Raji (cell line): Measurements from ENCODE around the gene NKX1-1.

ENCODE experiments used
- POLR2A ChIP-seq: IDR thresholded peaks from 2 replicates; pipeline ENCODE4 v1.6.1; 2011; ENCODE audit warnings: low read depth, low read length, control low read depth; ENCODE audit not compliant: insufficient read depth

The NKX1-1 gene

DNA sequence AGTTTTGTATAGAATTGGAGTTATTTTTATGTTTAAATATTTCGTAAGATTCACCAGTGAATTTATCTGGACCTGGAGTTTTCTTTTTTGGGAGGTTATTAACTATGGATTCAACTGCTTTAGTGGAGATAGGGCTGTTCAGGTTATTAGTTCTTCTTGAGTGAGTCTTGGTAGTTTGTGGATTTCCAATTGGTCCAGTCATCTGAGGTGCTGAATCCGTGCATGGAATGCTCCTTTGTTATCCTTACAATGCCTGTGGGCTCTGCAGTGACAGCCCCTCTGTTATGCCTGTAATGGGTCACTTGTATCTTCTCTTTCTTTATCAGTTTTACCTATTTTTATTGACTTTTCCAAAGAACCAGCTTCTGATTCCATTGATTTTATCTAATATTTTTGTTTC, 15.4 kb upstream of the NKX1-1 start:
- no peak for TF ChIP-seq POLR2A

DNA sequence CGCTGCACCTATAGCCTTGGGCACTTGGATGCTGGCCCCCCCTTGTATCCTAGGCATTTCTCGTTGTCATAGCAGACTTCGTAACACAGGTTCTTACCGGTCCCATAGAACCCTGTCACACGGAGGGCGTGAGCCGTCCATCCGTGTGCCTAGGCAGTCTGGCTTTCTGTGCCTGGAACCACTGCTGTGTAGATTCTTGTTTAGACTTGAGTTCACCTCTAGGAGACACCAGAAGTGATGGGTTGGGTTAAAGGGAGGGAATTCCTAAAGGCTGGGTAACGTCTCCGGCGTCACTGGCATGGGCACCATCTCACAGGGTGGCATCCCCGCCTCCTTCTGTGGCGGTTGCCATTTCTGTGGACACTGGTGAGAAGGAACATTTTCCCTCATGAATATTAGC, 13.5 kb upstream of the NKX1-1 start:
- TF ChIP-seq POLR2A: no peak

GRCh38 chr4:1418494-1419285, 12.4 kb upstream of the NKX1-1 start:
- TF ChIP-seq POLR2A: no peak

DNA sequence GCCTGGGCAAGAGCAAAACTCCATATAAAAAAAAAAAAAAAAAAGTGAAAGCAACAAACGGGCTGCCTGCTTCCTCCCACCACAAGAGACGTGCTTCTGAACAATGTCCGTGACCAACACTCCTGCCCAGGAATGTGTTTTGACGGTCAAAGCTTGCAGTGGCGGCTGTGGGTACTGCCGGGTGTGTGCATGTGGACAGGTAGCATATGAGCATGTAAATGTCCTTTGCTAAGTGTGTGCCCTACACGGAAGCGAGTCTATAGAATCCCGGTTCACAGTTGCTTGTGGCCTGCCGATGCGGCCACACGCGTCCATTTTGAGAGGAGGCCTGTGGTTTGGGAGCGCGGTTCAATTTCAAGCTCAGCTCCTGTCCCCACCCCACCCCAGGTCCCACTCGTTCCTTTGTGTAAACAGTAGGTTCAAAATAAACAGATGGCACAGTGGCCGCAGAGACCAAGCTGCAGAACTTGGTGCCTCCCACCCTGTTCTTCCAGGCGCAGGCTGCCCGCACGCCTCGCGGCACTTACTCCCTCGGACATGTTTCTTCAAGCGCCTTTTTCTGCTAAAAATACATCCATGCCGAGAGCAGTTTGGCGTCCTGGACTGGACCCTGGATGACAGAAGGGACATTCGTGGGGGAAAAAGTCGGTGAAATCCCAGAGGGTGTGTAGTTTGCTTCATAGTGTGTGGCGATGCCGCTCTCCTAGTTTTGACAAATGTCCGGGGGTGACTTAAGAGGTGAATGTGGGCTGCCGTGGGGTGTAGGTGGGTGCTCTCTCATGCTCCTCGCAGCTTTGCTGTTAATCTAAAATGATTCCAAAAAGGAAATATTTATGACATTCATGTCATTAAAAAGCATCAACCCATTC, 11.5 kb upstream of the NKX1-1 start:
- no peak for TF ChIP-seq POLR2A

DNA sequence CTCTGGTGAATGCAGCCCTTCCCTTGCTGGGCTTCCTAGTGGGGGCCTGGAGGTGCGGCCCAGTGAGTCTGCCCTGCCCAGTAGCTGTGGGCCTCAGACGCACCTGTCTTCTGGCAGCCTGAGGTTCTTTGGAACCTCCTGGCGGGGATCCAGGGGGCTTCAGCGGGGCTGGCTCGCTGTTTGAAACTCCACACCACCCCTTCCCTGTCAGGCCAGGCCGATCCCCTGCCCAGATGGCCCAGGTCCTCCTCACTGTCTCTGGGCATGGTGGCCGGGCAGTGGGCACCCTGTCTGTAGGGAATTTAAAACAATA, 10.7 kb upstream of the NKX1-1 start:
- TF ChIP-seq POLR2A: no peak

- no peak for TF ChIP-seq POLR2A
These were observed 10.1 kb upstream of the NKX1-1 start for GRCh38 chr4:1416051-1416947.

GRCh38 chr4:1415681-1415981, 9.4 kb upstream of the NKX1-1 start:
- TF ChIP-seq POLR2A: no peak

DNA sequence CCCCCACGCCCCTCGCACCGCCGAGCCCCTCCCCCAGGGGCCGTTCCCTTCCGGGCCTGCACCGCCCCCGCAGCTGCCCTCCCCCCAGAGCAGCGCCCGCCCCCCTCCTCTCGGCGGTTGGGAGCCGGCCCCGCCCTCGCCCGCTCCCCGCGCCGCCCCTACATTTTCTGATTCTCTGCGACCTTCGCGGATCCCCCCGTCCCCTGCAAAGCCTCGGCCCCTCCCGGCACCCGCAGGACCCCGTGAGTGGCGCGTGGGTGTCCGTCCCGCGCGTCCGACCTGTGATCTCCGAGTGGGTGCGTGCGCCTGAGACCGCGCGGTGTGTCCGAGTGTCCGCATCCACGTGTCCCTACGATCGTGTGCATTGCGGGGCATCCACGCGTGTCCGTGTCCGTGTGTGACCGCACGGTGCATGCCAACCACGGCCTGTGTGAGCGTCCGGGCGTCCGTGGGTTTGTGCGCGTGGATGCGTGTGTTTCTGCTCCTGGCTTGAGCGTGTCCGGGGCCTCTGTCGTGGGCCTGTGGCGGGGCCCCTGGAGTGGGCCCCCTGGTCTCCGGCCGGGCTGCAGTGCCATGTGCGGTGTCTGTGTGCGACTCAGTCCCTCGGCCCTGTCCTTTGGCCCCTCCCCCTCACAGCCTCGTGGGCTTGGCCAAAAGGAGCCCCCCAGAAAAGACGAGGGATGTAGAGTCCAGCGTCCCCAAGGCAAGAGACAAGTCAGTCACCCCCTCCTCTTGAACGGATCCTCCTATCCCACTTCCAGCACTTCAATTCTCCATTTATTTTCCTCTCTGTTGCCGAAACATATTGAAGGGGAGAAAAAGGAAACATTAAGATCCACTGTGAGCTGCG, 8.8 kb upstream of the NKX1-1 start:
- no peak for TF ChIP-seq POLR2A

GRCh38 chr4:1413687-1414479, 7.6 kb upstream of the NKX1-1 start:
- no peak for TF ChIP-seq POLR2A

GRCh38 chr4:1413204-1413663, 7.0 kb upstream of the NKX1-1 start:
- no peak for TF ChIP-seq POLR2A

- TF ChIP-seq POLR2A: no peak
These were observed 6.3 kb upstream of the NKX1-1 start for GRCh38 chr4:1412376-1413203.

GRCh38 chr4:1411436-1412375, 5.5 kb upstream of the NKX1-1 start:
- no peak for TF ChIP-seq POLR2A
